Measurements from ENCODE around the gene ARF1.

DNA sequence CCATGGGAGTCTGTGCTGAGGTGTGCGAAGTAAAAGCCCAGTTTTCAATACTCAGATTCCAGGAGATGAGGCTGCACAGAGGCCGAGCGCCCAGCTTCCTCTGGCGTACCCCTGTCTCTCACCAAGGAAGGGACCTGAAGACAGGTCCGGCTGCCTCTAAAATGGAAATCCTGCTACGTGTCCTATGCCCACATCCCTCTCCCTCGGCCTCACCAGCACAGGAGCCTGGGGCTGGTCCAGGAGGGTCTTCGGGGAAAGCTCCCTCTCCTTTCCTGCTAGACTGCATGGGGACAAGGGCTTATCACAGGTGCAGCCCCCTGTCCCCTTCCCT lies 26.2 kb downstream of the ARF1 start:
- TF ChIP-seq, protein P1, sequence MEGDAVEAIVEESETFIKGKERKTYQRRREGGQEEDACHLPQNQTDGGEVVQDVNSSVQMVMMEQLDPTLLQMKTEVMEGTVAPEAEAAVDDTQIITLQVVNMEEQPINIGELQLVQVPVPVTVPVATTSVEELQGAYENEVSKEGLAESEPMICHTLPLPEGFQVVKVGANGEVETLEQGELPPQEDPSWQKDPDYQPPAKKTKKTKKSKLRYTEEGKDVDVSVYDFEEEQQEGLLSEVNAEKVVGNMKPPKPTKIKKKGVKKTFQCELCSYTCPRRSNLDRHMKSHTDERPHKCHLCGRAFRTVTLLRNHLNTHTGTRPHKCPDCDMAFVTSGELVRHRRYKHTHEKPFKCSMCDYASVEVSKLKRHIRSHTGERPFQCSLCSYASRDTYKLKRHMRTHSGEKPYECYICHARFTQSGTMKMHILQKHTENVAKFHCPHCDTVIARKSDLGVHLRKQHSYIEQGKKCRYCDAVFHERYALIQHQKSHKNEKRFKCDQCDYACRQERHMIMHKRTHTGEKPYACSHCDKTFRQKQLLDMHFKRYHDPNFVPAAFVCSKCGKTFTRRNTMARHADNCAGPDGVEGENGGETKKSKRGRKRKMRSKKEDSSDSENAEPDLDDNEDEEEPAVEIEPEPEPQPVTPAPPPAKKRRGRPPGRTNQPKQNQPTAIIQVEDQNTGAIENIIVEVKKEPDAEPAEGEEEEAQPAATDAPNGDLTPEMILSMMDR (conservative IDR thresholded peaks at IDR 0.05) = no peak
- no peak for TF ChIP-seq EZH2 (IDR thresholded peaks at IDR 0.05; ENCODE audit: low read depth)

Data from PC-9 (cell line).